ENCODE data around the gene TSGA10.

- TF ChIP-seq CTCF (IDR thresholded peaks at IDR 0.05) = no peak
- TF ChIP-seq POLR2AphosphoS5 (IDR thresholded peaks at IDR 0.05; ENCODE audit: insufficient read depth in 1 of 2, low read depth in 1 of 2) = no peak
Observed at GRCh38 chr2:98985905-98986666, 168.7 kb downstream of the TSGA10 start.

Measured in vagina (tissue), 2 donors.